Mesenchymal stem cell (in vitro differentiated cells and primary cell): Measurements from ENCODE around the gene SYS1.

Experiments used
- DNase-seq: peaks from one replicate; pipeline ENCODE4 v3.0.0-alpha.2; 2013
- H2AFZ ChIP-seq: one replicate; pipeline ENCODE4 v1.6.1; 2013; ENCODE audit warnings: low read depth, mild to moderate bottlenecking, control low read depth, inconsistent platforms, low read length, moderate library complexity
- H2AK5ac ChIP-seq: 2 replicates; pipeline ENCODE4 v1.6.1; 2013; ENCODE audit warnings: low read length, moderate library complexity, mild to moderate bottlenecking, inconsistent platforms; ENCODE audit not compliant: severe bottlenecking
- H2BK120ac ChIP-seq: one replicate; pipeline ENCODE4 v1.6.1; 2013; ENCODE audit warnings: low read depth, mild to moderate bottlenecking, inconsistent platforms, low read length, moderate library complexity
- H2BK12ac ChIP-seq, 2 experiments: one replicate each; pipeline ENCODE4 v1.6.1; 2013; ENCODE audit warnings: inconsistent platforms in 2 of 2, low read length in 2 of 2, mild to moderate bottlenecking in 2 of 2, moderate library complexity in 2 of 2, control low read depth in 1 of 2
- H2BK15ac ChIP-seq: one replicate; pipeline ENCODE4 v1.6.1; 2013; ENCODE audit warnings: mild to moderate bottlenecking, low read depth, inconsistent platforms; ENCODE audit not compliant: poor library complexity, severe bottlenecking
- H2BK5ac ChIP-seq: 2 replicates; pipeline ENCODE4 v1.6.1; 2013; ENCODE audit warnings: low read depth, mild to moderate bottlenecking, low read length, control low read depth, inconsistent platforms; ENCODE audit not compliant: poor library complexity, severe bottlenecking
- H3K14ac ChIP-seq, 2 experiments: one replicate each; pipeline ENCODE4 v1.6.1; 2013; ENCODE audit warnings: inconsistent platforms in 2 of 2, low read length in 2 of 2, control low read depth in 1 of 2, mild to moderate bottlenecking in 1 of 2, moderate library complexity in 1 of 2
- H3K18ac ChIP-seq, 2 experiments: one replicate each; pipeline ENCODE4 v1.6.1; 2013; ENCODE audit warnings: inconsistent platforms in 2 of 2, low read length in 2 of 2, control low read depth in 1 of 2, low read depth in 1 of 2, mild to moderate bottlenecking in 1 of 2
- H3K23ac ChIP-seq, 2 experiments: one replicate each; pipeline ENCODE4 v1.6.1; 2013; ENCODE audit warnings: inconsistent platforms in 2 of 2, low read length in 2 of 2, mild to moderate bottlenecking in 2 of 2, moderate library complexity in 2 of 2, control low read depth in 1 of 2
- H3K27ac ChIP-seq: 2 replicates; pipeline ENCODE4 v1.5.1; 2013; ENCODE audit warnings: mild to moderate bottlenecking, moderate library complexity, low read length, control low read depth, inconsistent platforms; ENCODE audit not compliant: poor library complexity, severe bottlenecking
- H3K27me3 ChIP-seq, 2 experiments: 2 replicates each; pipeline versions ENCODE4 v1.6.1 to v1.7.0; 2013; ENCODE audit warnings: low read length in 2 of 2, mild to moderate bottlenecking in 2 of 2, moderate library complexity in 2 of 2, control low read depth in 1 of 2, inconsistent platforms in 1 of 2; ENCODE audit not compliant: control insufficient read depth in 1 of 2, insufficient read depth in 1 of 2
- H3K36me3 ChIP-seq, 2 experiments: 2 replicates each; pipeline versions ENCODE4 v1.6.1 to v1.7.0; 2013; ENCODE audit warnings: low read length in 2 of 2, control low read depth in 1 of 2, inconsistent platforms in 1 of 2, low read depth in 1 of 2, mild to moderate bottlenecking in 1 of 2; ENCODE audit not compliant: insufficient read depth in 2 of 2, control insufficient read depth in 1 of 2
- H3K4ac ChIP-seq, 2 experiments: one replicate each; pipeline ENCODE4 v1.6.1; 2013; ENCODE audit warnings: inconsistent platforms in 2 of 2, low read length in 2 of 2, mild to moderate bottlenecking in 2 of 2, moderate library complexity in 2 of 2, control low read depth in 1 of 2, low read depth in 1 of 2
- H3K4me1 ChIP-seq: 2 replicates; pipeline ENCODE4 v1.6.1; 2013; ENCODE audit warnings: low read depth, low read length, control low read depth; ENCODE audit not compliant: control insufficient read depth, insufficient read depth
- H3K4me2 ChIP-seq: 2 replicates; pipeline ENCODE4 v1.6.1; 2013; ENCODE audit warnings: low read length, mild to moderate bottlenecking, inconsistent platforms; ENCODE audit not compliant: poor library complexity, severe bottlenecking
- H3K4me3 ChIP-seq, 2 experiments: 2 replicates each; pipeline versions ENCODE4 v1.5.1 to v1.7.0; 2013; ENCODE audit warnings: low read length in 2 of 2, mild to moderate bottlenecking in 2 of 2, control low read depth in 1 of 2, low read depth in 1 of 2; ENCODE audit not compliant: insufficient read depth in 1 of 2
- H3K79me1 ChIP-seq: replicated peaks from 2 replicates; pipeline ENCODE4 v1.6.1; 2013; ENCODE audit warnings: mild to moderate bottlenecking, control low read depth, low read length, inconsistent platforms; ENCODE audit not compliant: poor library complexity, severe bottlenecking
- H3K9ac ChIP-seq: 2 replicates; pipeline ENCODE4 v1.7.0; 2013; ENCODE audit warnings: mild to moderate bottlenecking, low read length, moderate library complexity
- H3K9me3 ChIP-seq: 2 replicates; pipeline ENCODE4 v1.7.0; 2013; ENCODE audit warnings: mild to moderate bottlenecking, low read length; ENCODE audit not compliant: control insufficient read depth
- H4K8ac ChIP-seq: one replicate; pipeline ENCODE4 v1.6.1; 2013; ENCODE audit warnings: inconsistent platforms, mild to moderate bottlenecking, low read length, moderate library complexity
- H4K91ac ChIP-seq: one replicate; pipeline ENCODE4 v1.6.1; 2013; ENCODE audit warnings: mild to moderate bottlenecking, low read length, inconsistent platforms
- WGBS: methylation state at CpG from one replicate; pipeline ENCODE4 v1.1.7; 2013; ENCODE audit warnings: mixed read lengths; 5-methylcytosine and 5-hydroxymethylcytosine counted together

The SYS1 gene

GRCh38 chr20:45405571-45406259 lies 42.8 kb downstream of the SYS1 start:
- Histone ChIP-seq H2BK120ac (no peak overlapping the region), H3K18ac (peak overlapping the region in 1 of 2 experiments; percentile 87), H3K79me1 (peaks cover 5% of the 10 kb centered on the region), H3K27ac (no peak overlapping the region), H3K14ac (peak overlapping the region in 1 of 2 experiments; percentile 50), H2BK15ac (no peak overlapping the region), H3K9ac (peak overlapping the region; percentile 87), H3K23ac (peak overlapping the region in 1 of 2 experiments; percentile 84), H4K8ac (no peak overlapping the region), H2AFZ (peak overlapping the region; percentile 88), H3K4me3 (peak overlapping the region; percentile 72 to 82), H4K91ac (no peak overlapping the region), H3K4me1 (peaks cover 14% of the 10 kb centered on the region), H3K9me3 (peaks cover 1% of the 10 kb centered on the region), H3K4ac (no peak overlapping the region), H3K36me3 (peaks cover 10 to 17% of the 10 kb centered on the region in 2 experiments), H2BK5ac (no peak overlapping the region), H3K27me3 (peaks cover 0 to 3% of the 10 kb centered on the region in 2 experiments), H2BK12ac (peak overlapping the region in 1 of 2 experiments; percentile 76), H3K4me2 (peak overlapping the region; percentile 93), H2AK5ac (no peak overlapping the region)
- 3% methylated on average over 32 of the region's 49 CpGs for WGBS
- DNase-seq, result peak; percentile 14

- H3K18ac ChIP-seq, result peak overlapping the region; percentile 8 to 87
- peak overlapping the region; percentile 87 for H3K9ac ChIP-seq
- H3K14ac ChIP-seq, result peak overlapping the region in 1 of 2 experiments; percentile 50
- no peak overlapping the region for H2AK5ac ChIP-seq
- peak; percentile 36 for DNase-seq
- H3K9me3 ChIP-seq, result no peaks in the 10 kb centered on the region
- H2BK5ac ChIP-seq, result no peak overlapping the region
- peak overlapping the region; percentile 88 for H2AFZ ChIP-seq
- H3K36me3 ChIP-seq, result peaks cover 14 to 16% of the 10 kb centered on the region in 2 experiments
- under 1% methylated on average over 52 of the region's 87 CpGs for WGBS
- no peak overlapping the region for H4K8ac ChIP-seq
- no peak overlapping the region for H2BK15ac ChIP-seq
- H3K4me1 ChIP-seq, result peaks cover 14% of the 10 kb centered on the region
- H3K27ac ChIP-seq, result no peak overlapping the region
- peak overlapping the region in 1 of 2 experiments; percentile 45 for H2BK12ac ChIP-seq
- peaks cover 5% of the 10 kb centered on the region for H3K79me1 ChIP-seq
- no peak overlapping the region for H2BK120ac ChIP-seq
- H4K91ac ChIP-seq, result no peak overlapping the region
- peaks cover 0 to 3% of the 10 kb centered on the region in 2 experiments for H3K27me3 ChIP-seq
- H3K4me3 ChIP-seq, result peak overlapping the region; percentile 72 to 82
- H3K23ac ChIP-seq, result peak overlapping the region in 1 of 2 experiments; percentile 84
- peak overlapping the region in 1 of 2 experiments; percentile 65 for H3K4ac ChIP-seq
- peak overlapping the region; percentile 93 for H3K4me2 ChIP-seq
Observed at GRCh38 chr20:45406260-45407066, 43.5 kb downstream of the SYS1 start.

GRCh38 chr20:45407067-45407745 lies 44.2 kb downstream of the SYS1 start:
- Histone ChIP-seq H3K36me3 (peaks cover 14 to 16% of the 10 kb centered on the region in 2 experiments), H2BK12ac (no peak overlapping the region), H3K4me1 (peaks cover 14% of the 10 kb centered on the region), H3K9me3 (no peaks in the 10 kb centered on the region), H2BK120ac (no peak overlapping the region), H3K27me3 (peaks cover 0 to 3% of the 10 kb centered on the region in 2 experiments), H2BK15ac (no peak overlapping the region), H3K4ac (no peak overlapping the region), H3K14ac (no peak overlapping the region), H3K79me1 (peaks cover 5% of the 10 kb centered on the region), H2BK5ac (no peak overlapping the region), H3K4me3 (peak overlapping the region; percentile 72 to 82), H3K18ac (peak overlapping the region in 1 of 2 experiments; percentile 77), H3K27ac (no peak overlapping the region), H3K9ac (peak overlapping the region; percentile 87), H3K23ac (no peak overlapping the region), H4K91ac (no peak overlapping the region), H4K8ac (no peak overlapping the region), H2AFZ (no peak overlapping the region), H2AK5ac (no peak overlapping the region), H3K4me2 (peak overlapping the region; percentile 93)
- 12% methylated on average over 27 of the region's 30 CpGs for WGBS
- peak; percentile 67 for DNase-seq
